Globus pallidus (tissue), 1 donor: Measurements from ENCODE around the gene TRPV5.

Source experiments
- DNase-seq: peaks from one replicate; pipeline ENCODE4 v3.0.0-alpha.2; 2015; ENCODE audit warnings: low spot score

The TRPV5 gene

GRCh38 chr7:142870566-142871259, 62.8 kb downstream of the TRPV5 start:
- DNase-seq = no peak

- no peak for DNase-seq
Measured at GRCh38 chr7:142870147-142870559, 63.4 kb downstream of the TRPV5 start.

- DNase-seq = no peak
Measured at GRCh38 chr7:142869434-142869833, 64.1 kb downstream of the TRPV5 start.

- DNase-seq = no peak
Measured at GRCh38 chr7:142868986-142869415, 64.5 kb downstream of the TRPV5 start.

- no peak for DNase-seq
Measured at GRCh38 chr7:142868188-142868985, 65.2 kb downstream of the TRPV5 start.

GRCh38 chr7:142867398-142868187, 66.0 kb downstream of the TRPV5 start:
- DNase-seq = no peak

- DNase-seq = no peak
Measured at GRCh38 chr7:142867097-142867378, 66.5 kb downstream of the TRPV5 start.

- no peak for DNase-seq
Measured at GRCh38 chr7:142866361-142867096, 67.0 kb downstream of the TRPV5 start.

- DNase-seq = no peak
Measured at GRCh38 chr7:142865766-142866165, 67.8 kb downstream of the TRPV5 start.

GRCh38 chr7:142864980-142865747, 68.4 kb downstream of the TRPV5 start:
- DNase-seq = no peak

- DNase-seq = no peak
Measured at GRCh38 chr7:142863891-142864685, 69.5 kb downstream of the TRPV5 start.

GRCh38 chr7:142862786-142863400, 70.7 kb downstream of the TRPV5 start:
- no peak for DNase-seq

- DNase-seq = no peak
Measured at GRCh38 chr7:142862351-142862750, 71.2 kb downstream of the TRPV5 start.

GRCh38 chr7:142860968-142861367, 72.6 kb downstream of the TRPV5 start:
- no peak for DNase-seq

- DNase-seq = peak; percentile 11
Measured at GRCh38 chr7:142859829-142860228, 73.7 kb downstream of the TRPV5 start.

- DNase-seq = no peak
Measured at GRCh38 chr7:142859411-142859810, 74.1 kb downstream of the TRPV5 start.
